B cell (primary cell): Measurements from ENCODE around the gene RAP1GAP2.

ENCODE experiments used
- EZH2 ChIP-seq: IDR thresholded peaks from 2 replicates; pipeline ENCODE4 v1.6.1; 2012; ENCODE audit warnings: borderline replicate concordance, low read depth, mild to moderate bottlenecking, moderate library complexity, low read length; ENCODE audit not compliant: insufficient read depth, poor library complexity, severe bottlenecking
- TF ChIP-seq, protein P1 (sequence below): fragments of 200-600 bp; IDR thresholded peaks from one replicate; pipeline ENCODE4 v1.8.0; 2022; ENCODE audit warnings: antibody characterized with exemption, mild to moderate bottlenecking

DNA sequence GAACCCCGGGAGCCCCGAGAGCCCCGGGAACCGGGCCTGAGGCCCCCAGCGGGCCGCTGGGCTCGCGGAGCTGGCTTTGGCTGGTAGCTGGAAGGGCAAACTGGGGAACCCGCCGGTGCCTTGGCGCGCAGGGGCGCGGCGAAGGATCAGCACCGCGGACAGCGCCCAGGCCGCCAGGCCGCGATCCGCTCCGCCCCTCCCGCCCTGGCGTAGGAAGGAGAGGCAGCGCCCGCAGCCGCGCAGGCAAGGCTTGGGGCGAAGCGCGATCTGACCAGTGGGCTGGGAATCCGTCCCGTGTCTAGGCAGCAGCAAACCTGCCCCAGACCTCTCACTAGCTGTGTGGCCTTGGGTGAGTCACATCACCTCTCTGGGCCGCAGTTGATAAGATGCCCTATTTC lies 46.5 kb upstream of the RAP1GAP2 start:
- TF ChIP-seq, protein P1, sequence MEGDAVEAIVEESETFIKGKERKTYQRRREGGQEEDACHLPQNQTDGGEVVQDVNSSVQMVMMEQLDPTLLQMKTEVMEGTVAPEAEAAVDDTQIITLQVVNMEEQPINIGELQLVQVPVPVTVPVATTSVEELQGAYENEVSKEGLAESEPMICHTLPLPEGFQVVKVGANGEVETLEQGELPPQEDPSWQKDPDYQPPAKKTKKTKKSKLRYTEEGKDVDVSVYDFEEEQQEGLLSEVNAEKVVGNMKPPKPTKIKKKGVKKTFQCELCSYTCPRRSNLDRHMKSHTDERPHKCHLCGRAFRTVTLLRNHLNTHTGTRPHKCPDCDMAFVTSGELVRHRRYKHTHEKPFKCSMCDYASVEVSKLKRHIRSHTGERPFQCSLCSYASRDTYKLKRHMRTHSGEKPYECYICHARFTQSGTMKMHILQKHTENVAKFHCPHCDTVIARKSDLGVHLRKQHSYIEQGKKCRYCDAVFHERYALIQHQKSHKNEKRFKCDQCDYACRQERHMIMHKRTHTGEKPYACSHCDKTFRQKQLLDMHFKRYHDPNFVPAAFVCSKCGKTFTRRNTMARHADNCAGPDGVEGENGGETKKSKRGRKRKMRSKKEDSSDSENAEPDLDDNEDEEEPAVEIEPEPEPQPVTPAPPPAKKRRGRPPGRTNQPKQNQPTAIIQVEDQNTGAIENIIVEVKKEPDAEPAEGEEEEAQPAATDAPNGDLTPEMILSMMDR: no peak
- no peak for TF ChIP-seq EZH2
